ENCODE measurements around the gene CYB561A3. TPM values are rescaled to one million over a fixed set of nuclear protein-coding genes. Genes with fewer than 3 reads are reported as not detected.

The CYB561A3 gene
- total RNA-seq, 1 donor = 59.0 TPM

DNA sequence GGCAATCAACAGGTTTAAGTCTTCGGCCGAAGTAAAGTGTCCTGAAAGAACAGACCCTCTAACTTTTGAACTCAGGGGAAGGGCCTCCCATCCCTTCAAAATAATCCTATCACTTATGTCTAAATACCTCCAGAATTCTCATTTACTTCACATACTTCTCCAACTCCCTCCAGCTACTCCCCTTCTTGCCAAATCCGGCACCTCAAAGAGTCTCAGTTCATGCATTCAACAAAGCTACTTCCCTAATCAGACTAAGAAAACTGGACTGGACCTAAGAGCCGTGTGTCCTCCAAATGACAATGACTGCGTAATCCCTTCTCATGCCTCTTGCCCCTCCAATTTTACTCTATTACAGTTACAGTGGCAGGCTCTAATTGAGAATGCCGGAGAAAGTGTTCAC lies 30.0 kb downstream of the CYB561A3 start:
- peak in 1 of 3 donors; percentile 16 for DNase-seq (ENCODE audit: low read depth in 2 of 3, low spot score in 2 of 3)

DNA sequence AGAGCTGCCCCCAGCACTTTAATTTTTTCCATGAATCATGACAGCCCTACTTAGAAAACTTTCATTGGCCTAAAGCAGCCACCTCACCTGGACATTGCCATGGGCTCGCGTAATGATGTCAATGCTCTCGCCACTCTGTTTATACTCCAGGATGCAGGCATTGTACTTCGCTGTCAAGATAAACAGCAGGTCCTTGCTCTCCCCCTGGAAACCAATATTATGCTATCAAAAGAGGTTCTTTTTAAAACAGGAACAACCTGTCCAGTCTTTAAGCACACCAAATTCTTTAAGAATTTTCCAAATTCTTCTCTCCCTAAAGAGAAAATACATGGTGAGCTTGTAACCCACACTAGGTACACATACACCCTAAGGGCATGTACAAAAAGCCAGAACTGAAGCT lies 31.8 kb downstream of the CYB561A3 start:
- no peak for DNase-seq (ENCODE audit: low read depth in 2 of 3, low spot score in 2 of 3)

DNA sequence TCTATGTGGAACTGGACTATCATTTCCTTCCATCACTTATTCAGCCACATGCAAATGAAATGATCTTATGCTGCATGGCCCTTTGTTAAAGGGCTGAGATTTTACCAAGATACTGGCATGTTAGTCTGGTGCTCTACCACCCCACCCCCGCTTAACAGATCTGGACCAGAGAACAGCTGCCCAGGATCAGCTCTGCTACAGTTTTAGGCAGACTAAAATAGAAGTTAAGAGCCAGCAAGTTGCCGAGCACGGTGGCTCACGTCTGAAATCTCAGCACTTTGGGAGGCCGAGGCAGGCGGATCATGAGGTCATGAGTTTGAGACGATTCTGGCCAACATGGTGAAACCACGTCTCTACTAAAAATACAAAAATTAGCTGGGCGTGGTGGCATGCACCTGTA lies 33.3 kb downstream of the CYB561A3 start:
- DNase-seq (ENCODE audit: low read depth in 2 of 3, low spot score in 2 of 3) = no peak

DNA sequence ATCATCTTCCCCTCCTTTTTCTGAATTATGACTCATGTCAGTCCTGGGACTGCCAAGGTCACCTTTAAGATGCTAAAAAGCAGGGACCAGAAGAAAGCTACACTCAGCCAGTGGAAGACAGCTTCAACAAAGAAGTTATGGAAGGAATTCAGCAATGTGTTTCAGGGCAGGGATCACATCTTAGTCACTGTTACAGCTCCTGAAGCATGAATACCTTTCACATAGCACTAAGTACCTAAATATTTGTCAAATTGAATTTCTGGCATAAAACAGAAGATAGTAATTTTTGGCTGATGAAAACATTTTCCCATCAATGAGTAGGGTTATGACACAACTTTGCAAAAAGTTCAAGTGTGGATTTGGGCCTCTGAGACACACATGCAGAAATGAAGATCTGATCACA lies 34.0 kb downstream of the CYB561A3 start:
- no peak for DNase-seq (ENCODE audit: low read depth in 2 of 3, low spot score in 2 of 3)

DNA sequence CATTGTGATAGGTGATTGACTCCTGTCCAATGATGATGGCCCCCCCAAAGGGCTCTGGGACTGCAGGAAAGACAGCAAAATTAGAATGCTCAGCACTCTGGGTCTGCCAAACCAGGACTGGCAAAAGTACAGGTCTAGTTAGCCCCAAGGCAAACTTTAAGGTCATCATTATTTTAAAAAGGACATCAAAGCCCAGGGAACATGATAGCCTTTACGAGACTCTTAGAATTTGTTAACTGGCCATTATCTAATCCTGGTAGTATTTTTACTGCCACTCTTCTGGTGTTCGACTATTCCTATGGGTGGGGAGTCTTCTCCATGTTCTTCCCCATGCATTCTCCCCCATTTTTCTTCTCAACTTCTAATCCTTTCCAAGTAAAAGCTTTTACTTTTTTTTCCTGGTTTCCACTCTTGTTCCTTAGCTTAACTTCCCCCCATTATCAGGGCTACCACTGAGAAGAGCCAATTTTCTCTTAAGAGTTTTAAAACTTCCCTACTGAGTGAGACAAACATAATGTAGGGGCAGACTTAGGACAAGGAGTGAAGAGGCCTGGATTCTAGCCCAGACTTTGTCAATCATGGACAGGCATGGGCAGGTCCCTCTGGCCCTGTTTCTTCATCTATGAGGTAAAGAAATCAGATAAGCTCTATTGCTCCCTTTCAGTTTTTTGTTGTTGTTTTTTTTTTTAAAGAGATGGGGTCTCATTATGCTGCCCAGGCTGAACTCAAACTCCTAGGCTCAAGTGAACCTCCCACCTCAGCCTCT lies 35.9 kb downstream of the CYB561A3 start:
- DNase-seq (ENCODE audit: low read depth in 2 of 3, low spot score in 2 of 3) = no peak

DNA sequence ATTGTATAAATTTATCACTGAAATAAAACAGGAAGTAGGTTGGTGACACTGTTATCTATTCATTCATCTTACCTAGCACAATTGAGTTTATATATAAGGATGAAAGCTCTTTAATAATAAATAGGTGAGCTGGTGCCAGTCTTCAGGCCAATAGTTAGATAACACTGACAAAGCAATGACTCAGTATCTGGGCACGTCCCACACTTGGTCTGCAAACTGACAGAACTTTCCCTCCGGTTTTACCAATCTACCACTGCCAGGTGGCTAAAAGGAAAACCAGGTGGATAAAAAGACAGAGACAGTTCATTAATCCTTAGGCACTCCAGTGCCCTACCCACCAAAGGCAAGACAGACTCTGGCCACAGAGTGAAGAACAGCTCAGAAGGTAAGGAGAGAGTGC lies 46.4 kb downstream of the CYB561A3 start:
- DNase-seq (ENCODE audit: low read depth in 2 of 3, low spot score in 2 of 3) = no peak

DNA sequence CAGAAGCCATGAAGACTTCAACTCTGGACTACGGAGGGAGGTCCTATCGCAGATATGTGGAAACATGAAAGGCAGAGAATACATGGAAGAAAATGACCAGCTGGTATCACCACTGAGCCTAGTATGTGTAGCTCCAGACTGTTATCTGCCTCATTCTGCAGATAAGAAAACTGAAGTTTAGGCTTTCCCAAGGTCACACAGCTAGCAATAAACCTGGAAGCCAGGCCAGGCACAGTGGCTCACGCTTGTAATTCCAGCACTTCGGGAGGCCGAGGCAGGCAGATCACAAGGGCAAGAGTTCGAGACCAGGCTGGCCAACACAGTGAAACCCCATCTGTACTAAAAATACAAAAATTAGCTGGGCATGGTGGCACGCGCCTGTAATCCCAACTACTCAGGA lies 50.9 kb downstream of the CYB561A3 start:
- no peak for DNase-seq (ENCODE audit: low read depth in 2 of 3, low spot score in 2 of 3)

DNA sequence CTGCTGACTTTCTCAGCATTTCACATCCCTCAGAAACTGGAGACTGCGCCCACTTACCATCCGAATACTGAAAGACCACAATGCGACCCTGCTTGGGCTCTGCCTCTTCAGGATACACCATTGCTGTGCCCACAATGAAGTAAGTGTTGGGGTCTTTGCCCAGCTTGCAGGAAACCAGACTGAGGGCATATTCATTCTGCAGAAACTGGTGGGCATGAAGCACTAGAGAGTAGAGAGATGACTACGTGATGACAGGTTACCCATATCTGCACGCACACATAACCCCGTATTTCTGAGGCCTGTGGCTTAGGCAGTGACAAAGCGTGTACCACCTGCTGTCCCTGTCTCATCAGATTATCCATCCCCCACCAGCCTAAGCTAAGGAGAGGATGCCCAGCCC lies 51.9 kb downstream of the CYB561A3 start:
- DNase-seq (ENCODE audit: low read depth in 2 of 3, low spot score in 2 of 3) = no peak

DNA sequence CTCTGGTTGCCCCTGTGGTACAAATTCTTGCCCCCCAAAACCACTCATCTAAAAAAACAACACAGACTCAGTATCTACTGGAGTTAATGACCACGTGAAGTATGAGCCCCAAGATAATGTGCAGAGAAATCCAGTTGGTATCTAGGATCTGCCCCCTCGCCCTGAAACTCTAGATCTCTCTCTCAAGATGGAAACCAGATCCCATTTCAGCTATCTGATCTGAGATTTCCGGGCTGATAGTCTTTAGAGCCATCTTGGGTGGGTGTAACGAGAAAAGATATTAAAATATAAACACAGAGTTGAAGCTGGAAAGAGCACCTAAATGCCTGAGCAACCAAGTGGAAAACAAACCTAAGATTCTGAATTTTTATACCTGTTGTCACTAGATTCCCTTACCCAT lies 52.5 kb downstream of the CYB561A3 start:
- no peak for DNase-seq (ENCODE audit: low read depth in 2 of 3, low spot score in 2 of 3)

DNA sequence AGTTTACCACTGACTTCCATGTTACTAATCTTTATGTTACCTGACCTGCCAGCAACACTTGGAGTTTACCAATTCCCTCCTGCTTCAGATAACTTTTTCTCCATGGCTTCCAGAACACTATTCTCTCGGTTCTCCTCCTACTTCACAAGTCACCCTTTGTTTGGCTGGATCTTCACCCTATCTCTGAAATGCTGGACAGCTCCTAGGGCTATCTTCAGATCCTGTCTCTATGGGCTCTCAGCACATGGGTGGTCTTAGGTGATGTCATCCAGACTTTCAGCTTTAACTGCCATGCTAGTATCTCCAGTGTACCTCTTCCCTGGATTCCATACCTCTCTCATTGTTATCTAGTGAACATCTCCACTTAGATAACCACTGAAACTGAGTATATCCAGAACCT lies 54.3 kb downstream of the CYB561A3 start:
- no peak for DNase-seq (ENCODE audit: low read depth in 2 of 3, low spot score in 2 of 3)

DNA sequence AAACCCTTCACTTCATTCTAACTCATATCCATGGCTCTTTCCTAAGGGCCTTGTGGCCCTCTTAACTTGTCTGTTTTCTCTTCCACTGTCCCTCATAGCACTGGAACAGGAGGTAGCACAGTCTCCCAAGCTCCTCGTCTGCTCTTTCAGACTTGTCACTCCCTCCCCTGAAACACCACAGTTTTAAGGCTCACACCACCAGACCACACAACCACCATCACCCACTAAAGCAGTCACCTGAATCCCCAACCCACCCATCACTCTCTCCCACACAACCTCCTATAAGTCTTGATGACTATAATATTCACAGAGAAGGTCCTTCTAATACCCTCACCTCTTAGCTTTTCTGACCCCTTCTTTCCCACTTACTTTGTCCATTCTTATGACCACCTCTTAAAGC lies 55.5 kb downstream of the CYB561A3 start:
- DNase-seq (ENCODE audit: low read depth in 2 of 3, low spot score in 2 of 3) = no peak

DNA sequence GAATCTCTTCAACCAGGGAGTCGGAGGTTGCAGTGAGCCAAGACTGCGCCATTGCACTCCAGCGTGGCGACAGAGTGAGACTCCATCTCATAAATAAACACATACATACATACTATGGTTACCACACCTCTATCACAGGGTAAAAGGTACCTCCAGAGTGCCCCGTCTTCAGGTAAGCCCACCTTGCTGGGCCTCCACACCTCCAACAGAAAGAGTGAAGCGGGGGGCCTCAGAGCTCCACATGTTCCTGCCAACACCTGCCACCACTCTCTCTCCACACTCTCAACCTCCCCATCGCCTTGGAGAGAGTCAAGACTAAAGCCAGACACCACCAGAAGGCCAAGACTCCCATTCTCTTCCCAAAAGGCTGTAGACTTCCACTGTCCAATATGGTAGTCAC lies 56.3 kb downstream of the CYB561A3 start:
- no peak for DNase-seq (ENCODE audit: low read depth in 2 of 3, low spot score in 2 of 3)

DNA sequence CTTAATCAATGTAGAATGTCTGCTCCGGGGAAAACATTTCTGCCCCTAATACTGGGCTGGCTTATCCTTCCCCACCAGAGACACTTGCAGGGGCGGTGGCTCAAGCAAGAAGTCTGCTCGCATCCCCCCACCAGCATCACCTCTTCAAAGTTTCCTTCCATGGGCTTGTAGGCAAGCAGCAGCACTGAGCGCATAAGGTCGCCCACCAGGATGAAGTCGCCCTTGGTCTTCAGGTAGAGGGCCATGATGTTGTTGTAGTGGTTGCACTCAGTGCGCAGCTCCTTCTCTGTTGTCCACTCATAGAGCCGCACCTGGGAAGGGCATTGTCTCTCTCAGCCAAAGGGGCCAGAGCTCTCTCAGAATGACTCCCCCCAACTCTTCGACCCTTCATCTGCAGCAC lies 58.0 kb downstream of the CYB561A3 start:
- DNase-seq (ENCODE audit: low read depth in 2 of 3, low spot score in 2 of 3) = no peak

DNA sequence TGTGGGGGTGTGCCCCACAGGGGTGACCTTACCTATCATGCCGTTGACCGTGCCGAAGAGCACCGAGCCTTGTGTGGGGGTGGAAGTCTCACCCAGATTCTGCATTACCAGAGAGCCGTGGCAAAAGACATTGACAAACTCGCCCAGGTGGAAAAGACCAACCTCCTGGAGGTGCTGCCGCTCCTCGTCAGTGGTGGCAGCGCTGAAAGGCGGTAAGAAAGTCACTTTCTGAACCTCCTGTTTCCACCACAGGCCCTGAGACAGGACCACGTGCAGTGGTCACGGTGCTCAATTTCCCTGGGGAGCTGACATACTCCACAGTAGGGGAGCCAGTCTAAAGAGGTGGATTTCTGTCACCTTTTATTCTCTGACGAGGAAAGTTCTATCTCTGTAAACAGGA lies 59.1 kb downstream of the CYB561A3 start:
- DNase-seq (ENCODE audit: low read depth in 2 of 3, low spot score in 2 of 3) = no peak

Other genes with a start within 250 kb of the CYB561A3 start
- 6.7 TPM for gene VPS37C, start 200.5 kb downstream of the CYB561A3 start, total RNA-seq
- gene PGA3, start 158.4 kb downstream of the CYB561A3 start, total RNA-seq = not detected
- gene PGA4, start 139.5 kb downstream of the CYB561A3 start, total RNA-seq = under 0.01 TPM
- not detected for gene PGA5, start 120.7 kb downstream of the CYB561A3 start, total RNA-seq
- 4.0 TPM for gene VWCE, start 66.6 kb downstream of the CYB561A3 start, total RNA-seq
- 194 TPM for gene DDB1, start 28.8 kb downstream of the CYB561A3 start, total RNA-seq
- 59.8 TPM for gene TKFC, start 28.7 kb downstream of the CYB561A3 start, total RNA-seq
- gene TMEM138, start 492 bp upstream of the CYB561A3 start, total RNA-seq = 15.9 TPM
- 20.5 TPM for gene TMEM216, start 30.7 kb upstream of the CYB561A3 start, total RNA-seq
- 66.5 TPM for gene CPSF7, start 68.1 kb upstream of the CYB561A3 start, total RNA-seq
- gene SDHAF2, start 68.2 kb upstream of the CYB561A3 start, total RNA-seq = 60.6 TPM
- under 0.01 TPM for gene LRRC10B, start 146.9 kb upstream of the CYB561A3 start, total RNA-seq
- gene SYT7, start 219.2 kb upstream of the CYB561A3 start, total RNA-seq = 0.27 TPM

Measured in hematopoietic multipotent progenitor cell (in vitro differentiated cells).